HPDE6-E6E7 (cell line): ENCODE data around the gene GSTM4.
"Not testable (repeated sequence)": the region's sequence is repeated elsewhere in the genome, so short reads cannot be mapped to it uniquely, and the experiment has no call there.

Experiments used
- DNase-seq: peaks from one replicate; pipeline ENCODE4 v3.0.0; 2011; ENCODE audit warnings: missing footprints; ENCODE audit errors: extremely low spot score

Gene GSTM4

GRCh38 chr1:109667452-109668122 is 11.7 kb downstream of the GSTM4 start, which contains the start of gene GSTM2:
TSS of gene GSTM2 (plus strand) at chr1:109668057. CDS start at chr1:109668116, 59 bp downstream.
- DNase-seq = no peak

- no peak for DNase-seq
Observed at GRCh38 chr1:109668123-109668775, 12.3 kb downstream of the GSTM4 start.

GRCh38 chr1:109669246-109669948 is 13.5 kb downstream of the GSTM4 start:
- DNase-seq = no peak

GRCh38 chr1:109669949-109670302 is 14.0 kb downstream of the GSTM4 start:
- DNase-seq = not testable (repeated sequence)

- DNase-seq = no peak
Observed at GRCh38 chr1:109671067-109671466, 15.2 kb downstream of the GSTM4 start.

- not testable (repeated sequence) for DNase-seq
Observed at GRCh38 chr1:109673861-109674260, 18.0 kb downstream of the GSTM4 start.

GRCh38 chr1:109676683-109677381 is 20.9 kb downstream of the GSTM4 start:
- not testable (repeated sequence) for DNase-seq

GRCh38 chr1:109677459-109677858 is 21.6 kb downstream of the GSTM4 start:
- DNase-seq = no peak

GRCh38 chr1:109678637-109679036 is 22.7 kb downstream of the GSTM4 start:
- DNase-seq = not testable (repeated sequence)

- DNase-seq = not testable (repeated sequence)
Observed at GRCh38 chr1:109684777-109685176, 28.9 kb downstream of the GSTM4 start.

GRCh38 chr1:109685399-109685798 is 29.5 kb downstream of the GSTM4 start:
- not testable (repeated sequence) for DNase-seq

- DNase-seq = not testable (repeated sequence)
Observed at GRCh38 chr1:109685890-109686289, 30.0 kb downstream of the GSTM4 start.

GRCh38 chr1:109687109-109687508 is 31.2 kb downstream of the GSTM4 start:
- DNase-seq = not testable (repeated sequence)

GRCh38 chr1:109687641-109688499 is 32.0 kb downstream of the GSTM4 start, which contains the start of gene GSTM1:
TSS of gene GSTM1 (plus strand) at chr1:109687817. CDS start at chr1:109687874, 57 bp downstream.
- DNase-seq = no peak

- DNase-seq = no peak
Observed at GRCh38 chr1:109689844-109690405, 34.0 kb downstream of the GSTM4 start.

- DNase-seq = no peak
Observed at GRCh38 chr1:109691759-109692158, 35.9 kb downstream of the GSTM4 start.

GRCh38 chr1:109694400-109694799 is 38.5 kb downstream of the GSTM4 start:
- DNase-seq = not testable (repeated sequence)

- not testable (repeated sequence) for DNase-seq
Observed at GRCh38 chr1:109695138-109695537, 39.2 kb downstream of the GSTM4 start.

GRCh38 chr1:109697066-109697465 is 41.2 kb downstream of the GSTM4 start:
- DNase-seq = no peak

GRCh38 chr1:109697861-109698260 is 42.0 kb downstream of the GSTM4 start:
- not testable (repeated sequence) for DNase-seq

- DNase-seq = not testable (repeated sequence)
Observed at GRCh38 chr1:109702940-109703339, 47.0 kb downstream of the GSTM4 start.
